ENCODE data around the gene SCN4B.
"Not testable (repeated sequence)": the region's sequence is repeated elsewhere in the genome, so short reads cannot be mapped to it uniquely, and the experiment has no call there.

The SCN4B gene

GRCh38 chr11:118152552-118153471 lies at the start of gene SCN4B:
Gene SCN4B (minus strand): TSS chr11:118152823. CDS start chr11:118152673, 150 bp downstream.
- peak; percentile 84 for DNase-seq

- no peak for DNase-seq
Measured at GRCh38 chr11:118201966-118202365, 49.3 kb upstream of the SCN4B start.

GRCh38 chr11:118200901-118201680 lies 48.5 kb upstream of the SCN4B start:
- DNase-seq, result no peak

GRCh38 chr11:118200497-118200896 lies 47.9 kb upstream of the SCN4B start:
- no peak for DNase-seq

GRCh38 chr11:118199135-118199534 lies 46.5 kb upstream of the SCN4B start:
- DNase-seq, result no peak

GRCh38 chr11:118198370-118198769 lies 45.7 kb upstream of the SCN4B start:
- peak; percentile 79 for DNase-seq

- DNase-seq, result peak; percentile 69
Measured at GRCh38 chr11:118194835-118195627, 42.4 kb upstream of the SCN4B start.

- DNase-seq, result no peak
Measured at GRCh38 chr11:118193910-118194566, 41.4 kb upstream of the SCN4B start.

GRCh38 chr11:118192817-118193216 lies 40.2 kb upstream of the SCN4B start:
- DNase-seq, result not testable (repeated sequence)

- DNase-seq, result not testable (repeated sequence)
Measured at GRCh38 chr11:118190942-118191506, 38.4 kb upstream of the SCN4B start.

- no peak for DNase-seq
Measured at GRCh38 chr11:118186346-118187107, 33.9 kb upstream of the SCN4B start.

GRCh38 chr11:118184784-118185579 lies 32.4 kb upstream of the SCN4B start:
- DNase-seq, result no peak

- DNase-seq, result not testable (repeated sequence)
Measured at GRCh38 chr11:118183691-118184090, 31.1 kb upstream of the SCN4B start.

GRCh38 chr11:118180300-118180703 lies 27.7 kb upstream of the SCN4B start:
- peak; percentile 92 for DNase-seq

- no peak for DNase-seq
Measured at GRCh38 chr11:118176778-118177134, 24.1 kb upstream of the SCN4B start.

- DNase-seq, result no peak
Measured at GRCh38 chr11:118175993-118176777, 23.6 kb upstream of the SCN4B start, which contains the start of gene SCN2B. Gene SCN2B (minus strand): TSS chr11:118176639. CDS start chr11:118176431, 208 bp downstream.

GRCh38 chr11:118175031-118175992 lies 22.7 kb upstream of the SCN4B start:
- no peak for DNase-seq

- DNase-seq, result no peak
Measured at GRCh38 chr11:118174006-118174567, 21.5 kb upstream of the SCN4B start.

All from right hindlimb (tissue), 1 donor.